Keratinocyte (primary cell): Measurements from ENCODE around the gene PTPRN2. TPM values are rescaled to one million over a fixed set of nuclear protein-coding genes. Genes with fewer than 3 reads are reported as not detected.

Experiments
- DNase-seq: peaks from one replicate; pipeline ENCODE4 v3.0.0-alpha.2; 2011; ENCODE audit warnings: low read depth, missing footprints, low spot score
- FAIRE-seq: peaks from 2 replicates; lab custom pipeline; 2011; peaks lifted over from hg19 to GRCh38; lab: Jason Lieb, UNC
- H2AFZ ChIP-seq: 2 replicates; pipeline ENCODE4 v1.6.0; 2012; ENCODE audit warnings: low read length, control low read depth, inconsistent platforms; ENCODE audit not compliant: control insufficient read depth
- H3K27ac ChIP-seq: 2 replicates; pipeline ENCODE4 v1.5.1; 2011; ENCODE audit warnings: low read length; ENCODE audit not compliant: control insufficient read depth, insufficient read depth
- H3K27me3 ChIP-seq: 3 replicates; pipeline ENCODE4 v1.6.0; 2011; ENCODE audit warnings: low read length; ENCODE audit not compliant: control insufficient read depth, insufficient read depth; ENCODE audit errors: extremely low read depth
- H3K36me3 ChIP-seq, 2 experiments: 2 replicates in 1 of 2; 3 replicates in 1 of 2; pipeline ENCODE4 v1.5.1; 2011; ENCODE audit warnings: low read length in 2 of 2, mild to moderate bottlenecking in 1 of 2; ENCODE audit not compliant: control insufficient read depth in 2 of 2, insufficient read depth in 2 of 2; ENCODE audit errors: extremely low read depth in 1 of 2
- H3K4me1 ChIP-seq: 3 replicates; pipeline ENCODE4 v1.5.1; 2011; ENCODE audit warnings: low read length; ENCODE audit not compliant: control insufficient read depth, insufficient read depth; ENCODE audit errors: extremely low read depth
- H3K4me2 ChIP-seq: 3 replicates; pipeline ENCODE4 v1.6.0; 2011; ENCODE audit warnings: low read depth, low read length; ENCODE audit not compliant: control insufficient read depth, insufficient read depth; ENCODE audit errors: extremely low read depth
- H3K4me3 ChIP-seq, 3 experiments: fragments of 200-600 bp in 1 of 3; sonication (generic) in 1 of 3; 2 replicates in 2 of 3; 3 replicates in 1 of 3; pipeline ENCODE4 v1.5.1; 2011 to 2016; ENCODE audit warnings: low read length in 3 of 3, mild to moderate bottlenecking in 3 of 3, control low read depth in 2 of 3, inconsistent platforms in 1 of 3, low read depth in 1 of 3, mixed read lengths in 1 of 3, mixed run types in 1 of 3, moderate library complexity in 1 of 3; ENCODE audit not compliant: control insufficient read depth in 2 of 3, insufficient read depth in 2 of 3; ENCODE audit errors: extremely low read depth in 1 of 3
- H3K79me2 ChIP-seq: 2 replicates; pipeline ENCODE4 v1.6.0; 2012; ENCODE audit warnings: low read length; ENCODE audit not compliant: control insufficient read depth, insufficient read depth
- H3K9ac ChIP-seq: 3 replicates; pipeline ENCODE4 v1.6.0; 2011; ENCODE audit warnings: low read length; ENCODE audit not compliant: control insufficient read depth, insufficient read depth; ENCODE audit errors: extremely low read depth
- H3K9me1 ChIP-seq: 3 replicates; pipeline ENCODE4 v1.6.0; 2011; ENCODE audit warnings: low read length; ENCODE audit not compliant: control insufficient read depth, insufficient read depth; ENCODE audit errors: extremely low read depth
- H3K9me3 ChIP-seq: 2 replicates; pipeline ENCODE4 v1.5.1; 2012; ENCODE audit warnings: low read depth, low read length; ENCODE audit not compliant: control insufficient read depth
- H4K20me1 ChIP-seq: 3 replicates; pipeline ENCODE4 v1.6.0; 2011; ENCODE audit warnings: low read length; ENCODE audit not compliant: control insufficient read depth, insufficient read depth; ENCODE audit errors: extremely low read depth
- CTCF ChIP-seq, 3 experiments: IDR thresholded peaks in 1 of 3; conservative IDR thresholded peaks in 1 of 3; optimal IDR thresholded peaks in 1 of 3; 2 replicates in 2 of 3; 3 replicates in 1 of 3; pipeline versions ENCODE3 to v1.5.1; 2011; ENCODE audit warnings: low read length in 3 of 3, mild to moderate bottlenecking in 3 of 3, moderate library complexity in 2 of 3, control low read depth in 1 of 3, inconsistent platforms in 1 of 3; ENCODE audit not compliant: insufficient read depth in 2 of 3; ENCODE audit errors: extremely low read depth in 1 of 3
- EZH2 ChIP-seq: IDR thresholded peaks from one replicate; pipeline ENCODE4 v1.6.1; 2012; ENCODE audit warnings: inconsistent platforms, mild to moderate bottlenecking, low read length, moderate library complexity
- dilution Hi-C: fragments of 300-500 bp; cut with MboI; formaldehyde crosslinking; loops from one replicate; pipeline ENCODE4 v1.7.0; 2020; ENCODE audit warnings: low sequenced_read_pairs; ENCODE audit not compliant: extremely low pct_ligation_motif_present
- polyA plus RNA-seq, 5 experiments: library from polyadenylated mRNA; depleted of rRNA in 3 of 5; stranded (reverse) in 3 of 5; stranded (forward) in 1 of 5; unstranded in 1 of 5; fragments of >200 nt; gene quantifications; 1 replicate in 1 of 5; 2 replicates in 3 of 5; 3 replicates in 1 of 5; pipeline versions ENCODE4 v1.2.1 to v1.2.3, GENCODE V29; 2011 to 2012; ENCODE audit warnings: missing spikeins in 2 of 5, low read depth in 1 of 5, low replicate concordance in 1 of 5

PTPRN2 gene
- polyA plus RNA-seq, 1 donor (not counting 4 experiments of a cell fraction or from before 2014, with no cell fraction given) = not detected

GRCh38 chr7:157962458-157963306 lies 624.9 kb downstream of the PTPRN2 start:
- H2AFZ ChIP-seq = no peak overlapping the region
- dilution Hi-C loops = no loop called here
- no peaks in the 10 kb centered on the region for H3K36me3 ChIP-seq
- no peaks in the 10 kb centered on the region for H3K9me1 ChIP-seq
- no peak overlapping the region for H3K9ac ChIP-seq
- DNase-seq (no peak), FAIRE-seq (no peak)
- no peaks in the 10 kb centered on the region for H3K79me2 ChIP-seq
- TF ChIP-seq EZH2 (no peak), CTCF (optimal IDR thresholded peaks at IDR 0.05 in 1 of 3, IDR thresholded peaks at IDR 0.05 in 1 of 3, conservative IDR thresholded peaks at IDR 0.05 in 1 of 3; ENCODE audit: extremely low read depth in 1 of 3, insufficient read depth in 2 of 3, low read length in 3 of 3) (no peak)
- H3K4me3 ChIP-seq = no peak overlapping the region
- no peak overlapping the region for H3K4me2 ChIP-seq
- H3K4me1 ChIP-seq = no peaks in the 10 kb centered on the region
- peaks cover 5% of the 10 kb centered on the region for H3K9me3 ChIP-seq
- no peaks in the 10 kb centered on the region for H3K27me3 ChIP-seq
- no peak overlapping the region for H3K27ac ChIP-seq
- no peaks in the 10 kb centered on the region for H4K20me1 ChIP-seq

- Histone ChIP-seq H3K27me3 (no peaks in the 10 kb centered on the region), H3K9me1 (no peaks in the 10 kb centered on the region), H2AFZ (no peak overlapping the region), H4K20me1 (no peaks in the 10 kb centered on the region), H3K9me3 (peaks cover 5% of the 10 kb centered on the region), H3K27ac (no peak overlapping the region), H3K4me2 (no peak overlapping the region), H3K4me1 (no peaks in the 10 kb centered on the region), H3K4me3 (no peak overlapping the region), H3K9ac (no peak overlapping the region), H3K79me2 (no peaks in the 10 kb centered on the region), H3K36me3 (no peaks in the 10 kb centered on the region)
- DNase-seq = no peak
- TF ChIP-seq EZH2 (no peak), CTCF (optimal IDR thresholded peaks at IDR 0.05 in 1 of 3, IDR thresholded peaks at IDR 0.05 in 1 of 3, conservative IDR thresholded peaks at IDR 0.05 in 1 of 3; ENCODE audit: extremely low read depth in 1 of 3, insufficient read depth in 2 of 3, low read length in 3 of 3) (no peak)
- FAIRE-seq = no peak
- dilution Hi-C loops = no loop called here
Observed at GRCh38 chr7:157961731-157962457, 625.7 kb downstream of the PTPRN2 start.
